VCaP (cell line): ENCODE data around the gene AXDND1.

Experiments used
- H3K27ac ChIP-seq: fragments of 450-650 bp; 2 replicates; pipeline ENCODE4 v1.5.1; 2017
- CTCF ChIP-seq: fragments of 450-650 bp; conservative IDR thresholded peaks from 2 replicates; pipeline ENCODE4 v1.5.1; 2017; ENCODE audit warnings: mild to moderate bottlenecking, moderate library complexity

AXDND1 gene

GRCh38 chr1:179327196-179327595, 38.6 kb upstream of the AXDND1 start:
- no peak for TF ChIP-seq CTCF
- H3K27ac ChIP-seq: no peak overlapping the region

- TF ChIP-seq CTCF: no peak
- H3K27ac ChIP-seq: no peak overlapping the region
Measured at GRCh38 chr1:179327679-179328078, 38.1 kb upstream of the AXDND1 start.

GRCh38 chr1:179329862-179330261, 35.9 kb upstream of the AXDND1 start:
- no peak for TF ChIP-seq CTCF
- H3K27ac ChIP-seq: no peak overlapping the region

- H3K27ac ChIP-seq: no peak overlapping the region
- TF ChIP-seq CTCF: no peak
Measured at GRCh38 chr1:179334440-179334839, 31.3 kb upstream of the AXDND1 start.

- no peak for TF ChIP-seq CTCF
- H3K27ac ChIP-seq: no peak overlapping the region
Measured at GRCh38 chr1:179337288-179337687, 28.5 kb upstream of the AXDND1 start.

GRCh38 chr1:179337942-179338560, 27.7 kb upstream of the AXDND1 start:
- H3K27ac ChIP-seq: no peak overlapping the region
- TF ChIP-seq CTCF: no peak

GRCh38 chr1:179340918-179341317, 24.9 kb upstream of the AXDND1 start:
- no peak for TF ChIP-seq CTCF
- no peak overlapping the region for H3K27ac ChIP-seq
